ENCODE data around the gene NKX6-2.

DNA sequence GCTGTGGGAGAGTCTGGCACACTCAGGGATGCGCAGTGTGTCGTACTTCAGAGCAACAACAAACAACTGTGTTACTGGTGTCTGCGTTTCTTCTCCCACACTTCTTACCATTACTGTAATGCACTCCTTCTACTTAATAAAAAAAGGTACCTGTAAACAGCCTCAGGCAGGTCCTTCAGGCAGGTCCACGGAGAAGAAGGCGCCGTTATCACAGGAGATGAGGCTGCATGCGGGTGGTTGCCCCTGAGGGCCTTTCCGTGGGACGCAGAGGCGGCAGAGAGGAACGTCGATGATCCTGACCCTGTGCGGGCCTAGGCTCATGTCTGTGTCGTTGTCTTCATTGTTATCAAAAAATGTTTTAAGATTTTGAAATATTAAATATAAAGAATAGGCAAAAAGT lies 29.4 kb downstream of the NKX6-2 start:
- TF ChIP-seq, protein P1, sequence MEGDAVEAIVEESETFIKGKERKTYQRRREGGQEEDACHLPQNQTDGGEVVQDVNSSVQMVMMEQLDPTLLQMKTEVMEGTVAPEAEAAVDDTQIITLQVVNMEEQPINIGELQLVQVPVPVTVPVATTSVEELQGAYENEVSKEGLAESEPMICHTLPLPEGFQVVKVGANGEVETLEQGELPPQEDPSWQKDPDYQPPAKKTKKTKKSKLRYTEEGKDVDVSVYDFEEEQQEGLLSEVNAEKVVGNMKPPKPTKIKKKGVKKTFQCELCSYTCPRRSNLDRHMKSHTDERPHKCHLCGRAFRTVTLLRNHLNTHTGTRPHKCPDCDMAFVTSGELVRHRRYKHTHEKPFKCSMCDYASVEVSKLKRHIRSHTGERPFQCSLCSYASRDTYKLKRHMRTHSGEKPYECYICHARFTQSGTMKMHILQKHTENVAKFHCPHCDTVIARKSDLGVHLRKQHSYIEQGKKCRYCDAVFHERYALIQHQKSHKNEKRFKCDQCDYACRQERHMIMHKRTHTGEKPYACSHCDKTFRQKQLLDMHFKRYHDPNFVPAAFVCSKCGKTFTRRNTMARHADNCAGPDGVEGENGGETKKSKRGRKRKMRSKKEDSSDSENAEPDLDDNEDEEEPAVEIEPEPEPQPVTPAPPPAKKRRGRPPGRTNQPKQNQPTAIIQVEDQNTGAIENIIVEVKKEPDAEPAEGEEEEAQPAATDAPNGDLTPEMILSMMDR (IDR thresholded peaks at IDR 0.05; ENCODE audit: low read depth, low read length, poor library complexity, severe bottlenecking): no peak
- TF ChIP-seq EZH2phosphoT487 (IDR thresholded peaks at IDR 0.05; ENCODE audit: borderline replicate concordance, low read length): no peak

Data from DOHH2 (cell line).